ENCODE data around the gene DDX23.

DNA sequence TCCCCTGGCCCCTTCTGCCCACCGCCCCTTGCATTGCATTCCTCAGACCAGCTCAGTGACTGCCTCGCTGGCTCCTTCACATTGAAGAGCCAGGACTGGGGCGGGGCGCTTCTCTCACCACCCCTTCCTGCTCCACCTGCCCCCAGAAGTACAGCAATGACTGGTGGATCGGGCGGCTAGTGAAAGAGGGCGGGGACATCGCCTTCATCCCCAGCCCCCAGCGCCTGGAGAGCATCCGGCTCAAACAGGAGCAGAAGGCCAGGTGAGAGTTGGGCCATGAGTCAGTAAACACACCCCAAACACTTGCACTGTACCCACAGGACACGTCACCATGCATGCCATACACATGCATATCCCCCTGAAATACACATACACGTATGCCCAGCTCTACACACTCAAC lies 27.9 kb downstream of the DDX23 start:
- no peak for TF ChIP-seq POLR2A (IDR thresholded peaks at IDR 0.05; ENCODE audit: low read depth, low read length)
- TF ChIP-seq, protein P1, sequence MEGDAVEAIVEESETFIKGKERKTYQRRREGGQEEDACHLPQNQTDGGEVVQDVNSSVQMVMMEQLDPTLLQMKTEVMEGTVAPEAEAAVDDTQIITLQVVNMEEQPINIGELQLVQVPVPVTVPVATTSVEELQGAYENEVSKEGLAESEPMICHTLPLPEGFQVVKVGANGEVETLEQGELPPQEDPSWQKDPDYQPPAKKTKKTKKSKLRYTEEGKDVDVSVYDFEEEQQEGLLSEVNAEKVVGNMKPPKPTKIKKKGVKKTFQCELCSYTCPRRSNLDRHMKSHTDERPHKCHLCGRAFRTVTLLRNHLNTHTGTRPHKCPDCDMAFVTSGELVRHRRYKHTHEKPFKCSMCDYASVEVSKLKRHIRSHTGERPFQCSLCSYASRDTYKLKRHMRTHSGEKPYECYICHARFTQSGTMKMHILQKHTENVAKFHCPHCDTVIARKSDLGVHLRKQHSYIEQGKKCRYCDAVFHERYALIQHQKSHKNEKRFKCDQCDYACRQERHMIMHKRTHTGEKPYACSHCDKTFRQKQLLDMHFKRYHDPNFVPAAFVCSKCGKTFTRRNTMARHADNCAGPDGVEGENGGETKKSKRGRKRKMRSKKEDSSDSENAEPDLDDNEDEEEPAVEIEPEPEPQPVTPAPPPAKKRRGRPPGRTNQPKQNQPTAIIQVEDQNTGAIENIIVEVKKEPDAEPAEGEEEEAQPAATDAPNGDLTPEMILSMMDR (conservative IDR thresholded peaks at IDR 0.05; ENCODE audit: low read depth, low read length) = no peak
- TF ChIP-seq MXI1 (IDR thresholded peaks at IDR 0.05; ENCODE audit: borderline replicate concordance, low read depth, low read length) = no peak
- TF ChIP-seq RAD21 (IDR thresholded peaks at IDR 0.05; ENCODE audit: low read length) = no peak
- TF ChIP-seq RFX5 (IDR thresholded peaks at IDR 0.05; ENCODE audit: low read depth, low read length) = no peak
- TF ChIP-seq CEBPB (IDR thresholded peaks at IDR 0.05; ENCODE audit: low read depth, low read length) = no peak
- TF ChIP-seq, protein P2, sequence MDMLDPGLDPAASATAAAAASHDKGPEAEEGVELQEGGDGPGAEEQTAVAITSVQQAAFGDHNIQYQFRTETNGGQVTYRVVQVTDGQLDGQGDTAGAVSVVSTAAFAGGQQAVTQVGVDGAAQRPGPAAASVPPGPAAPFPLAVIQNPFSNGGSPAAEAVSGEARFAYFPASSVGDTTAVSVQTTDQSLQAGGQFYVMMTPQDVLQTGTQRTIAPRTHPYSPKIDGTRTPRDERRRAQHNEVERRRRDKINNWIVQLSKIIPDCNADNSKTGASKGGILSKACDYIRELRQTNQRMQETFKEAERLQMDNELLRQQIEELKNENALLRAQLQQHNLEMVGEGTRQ (IDR thresholded peaks at IDR 0.05; ENCODE audit: low read depth, low read length) = no peak
